GM23338 (cell line): ENCODE measurements around the gene GFER.
"Not testable (repeated sequence)": the region's sequence is repeated elsewhere in the genome, so short reads cannot be mapped to it uniquely, and the experiment has no call there.

Experiments
- EZH2 ChIP-seq: fragments of 200-600 bp; sonication (generic); IDR thresholded peaks from one replicate; pipeline ENCODE4 v1.8.0; 2017; ENCODE audit warnings: antibody characterized with exemption, mild to moderate bottlenecking, low read depth; ENCODE audit not compliant: unreplicated experiment
- EZH2phosphoT487 ChIP-seq: fragments of 200-600 bp; sonication (generic); IDR thresholded peaks from one replicate; pipeline ENCODE4 v1.8.1; 2018; ENCODE audit warnings: antibody characterized with exemption; ENCODE audit not compliant: unreplicated experiment
- JUNB ChIP-seq: IDR thresholded peaks from one replicate; pipeline ENCODE4 v1.6.1; 2016; ENCODE audit warnings: antibody characterized with exemption; ENCODE audit not compliant: unreplicated experiment
- NANOG ChIP-seq: IDR thresholded peaks from 2 replicates; pipeline ENCODE4 v1.6.1; 2016; ENCODE audit warnings: antibody characterized with exemption, borderline replicate concordance
- POLR2AphosphoS5 ChIP-seq: IDR thresholded peaks from 2 replicates; pipeline ENCODE4 v1.6.1; 2016; ENCODE audit warnings: antibody characterized with exemption, low read depth
- REST ChIP-seq: IDR thresholded peaks from one replicate; pipeline ENCODE4 v1.6.1; 2018; ENCODE audit warnings: antibody characterized with exemption; ENCODE audit not compliant: unreplicated experiment
- STAT1 ChIP-seq: IDR thresholded peaks from one replicate; pipeline ENCODE4 v1.6.1; 2016; ENCODE audit warnings: antibody characterized with exemption; ENCODE audit not compliant: unreplicated experiment
- ZNF331 ChIP-seq: fragments of 250-450 bp; sonication (Bioruptor Pico); IDR thresholded peaks from 2 replicates; pipeline ENCODE4 v1.5.0; 2020; ENCODE audit warnings: low read depth, mild to moderate bottlenecking, moderate library complexity
- ZNF462 ChIP-seq: fragments of 250-450 bp; sonication (Bioruptor Pico); IDR thresholded peaks from 2 replicates; pipeline ENCODE4 v1.5.0; 2020; ENCODE audit warnings: mild to moderate bottlenecking, moderate library complexity
- TF ChIP-seq, protein P1 (sequence below), 2 experiments: fragments of 200-600 bp in 1 of 2; sonication (generic) in 1 of 2; conservative IDR thresholded peaks; 2 replicates each; pipeline versions ENCODE4 v1.5.1 to v1.6.1; 2016 to 2017; ENCODE audit warnings: antibody characterized with exemption in 2 of 2, low read depth in 2 of 2, mild to moderate bottlenecking in 2 of 2, moderate library complexity in 1 of 2

DNA sequence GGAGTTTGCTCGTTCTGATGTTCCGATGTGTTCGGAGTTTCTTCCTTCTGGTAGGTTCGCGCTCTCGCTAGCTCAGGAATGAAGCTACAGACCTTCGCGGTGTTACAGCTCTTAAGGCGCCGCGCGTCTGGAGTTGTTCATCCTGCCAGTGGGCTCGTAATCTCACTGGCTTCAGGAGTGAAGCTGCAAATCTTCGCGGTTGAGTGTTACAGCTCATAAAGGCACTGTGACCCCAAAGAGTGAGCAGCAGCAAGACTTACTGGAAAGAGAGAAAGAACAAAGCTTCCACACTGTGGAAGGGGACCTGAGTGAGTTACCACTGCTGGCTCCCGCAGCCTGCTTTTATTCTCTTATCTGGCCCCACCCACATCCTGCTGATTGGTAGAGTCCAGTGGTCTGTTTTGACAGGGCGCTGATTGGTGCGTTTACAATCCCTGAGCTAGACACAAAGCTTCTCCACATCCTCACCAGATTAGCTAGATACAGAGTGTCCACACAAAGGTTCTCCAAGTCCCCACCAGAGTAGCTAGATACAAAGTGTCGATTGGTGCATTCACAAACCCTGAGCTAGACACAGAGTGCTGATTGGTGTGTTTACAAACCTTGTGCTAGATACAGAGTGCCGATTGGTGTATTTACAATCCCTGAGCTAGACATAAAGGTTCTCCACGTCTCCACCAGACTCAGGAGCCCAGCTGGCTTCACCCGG, 26.4 kb upstream of the GFER start:
- TF ChIP-seq, protein P1, sequence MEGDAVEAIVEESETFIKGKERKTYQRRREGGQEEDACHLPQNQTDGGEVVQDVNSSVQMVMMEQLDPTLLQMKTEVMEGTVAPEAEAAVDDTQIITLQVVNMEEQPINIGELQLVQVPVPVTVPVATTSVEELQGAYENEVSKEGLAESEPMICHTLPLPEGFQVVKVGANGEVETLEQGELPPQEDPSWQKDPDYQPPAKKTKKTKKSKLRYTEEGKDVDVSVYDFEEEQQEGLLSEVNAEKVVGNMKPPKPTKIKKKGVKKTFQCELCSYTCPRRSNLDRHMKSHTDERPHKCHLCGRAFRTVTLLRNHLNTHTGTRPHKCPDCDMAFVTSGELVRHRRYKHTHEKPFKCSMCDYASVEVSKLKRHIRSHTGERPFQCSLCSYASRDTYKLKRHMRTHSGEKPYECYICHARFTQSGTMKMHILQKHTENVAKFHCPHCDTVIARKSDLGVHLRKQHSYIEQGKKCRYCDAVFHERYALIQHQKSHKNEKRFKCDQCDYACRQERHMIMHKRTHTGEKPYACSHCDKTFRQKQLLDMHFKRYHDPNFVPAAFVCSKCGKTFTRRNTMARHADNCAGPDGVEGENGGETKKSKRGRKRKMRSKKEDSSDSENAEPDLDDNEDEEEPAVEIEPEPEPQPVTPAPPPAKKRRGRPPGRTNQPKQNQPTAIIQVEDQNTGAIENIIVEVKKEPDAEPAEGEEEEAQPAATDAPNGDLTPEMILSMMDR (conservative IDR thresholded peaks at IDR 0.05; ENCODE audit: low read depth in 2 of 2): not testable (repeated sequence)
- not testable (repeated sequence) for TF ChIP-seq NANOG; EZH2; POLR2AphosphoS5; REST; ZNF331 (CRISPR knock-in tag); EZH2phosphoT487; STAT1; ZNF462; JUNB
